Coronary artery (tissue), 2 donors: Measurements from ENCODE around the gene ABR.

Source experiments
- DNase-seq: peaks from one replicate; pipeline ENCODE4 v3.0.0-alpha.2; 2017; ENCODE audit warnings: low spot score
- H3K27ac ChIP-seq, 2 donors: fragments of 200-600 bp; sonication (generic); one replicate each; pipeline ENCODE4 v1.5.1; 2016 to 2019
- H3K4me3 ChIP-seq: fragments of 200-600 bp; sonication (generic); 2 replicates; pipeline ENCODE4 v1.5.1; 2016; ENCODE audit warnings: mild to moderate bottlenecking, moderate library complexity
- CTCF ChIP-seq: fragments of 200-600 bp; sonication (generic); IDR thresholded peaks from one replicate; pipeline ENCODE4 v1.5.1; 2019; ENCODE audit warnings: antibody characterized with exemption

The ABR gene

GRCh38 chr17:1039123-1039507, 140.7 kb downstream of the ABR start:
- peak overlapping the region; percentile 53 for H3K4me3 ChIP-seq
- no peak for DNase-seq

GRCh38 chr17:1038459-1039122, 141.2 kb downstream of the ABR start:
- no peak overlapping the region for H3K4me3 ChIP-seq
- no peak for DNase-seq
- TF ChIP-seq CTCF, result no peak
- peak overlapping the region in 1 of 2 donors; percentile 81 for H3K27ac ChIP-seq

More at GRCh38 chr17:1039123-1039507, 140.7 kb downstream of the ABR start:
- H3K27ac ChIP-seq, result peak overlapping the region in 1 of 2 donors; percentile 81
- no peak for TF ChIP-seq CTCF

GRCh38 chr17:1037238-1037879, 142.4 kb downstream of the ABR start:
- TF ChIP-seq CTCF, result no peak
- H3K4me3 ChIP-seq, result no peak overlapping the region
- DNase-seq, result no peak
- H3K27ac ChIP-seq, result no peak overlapping the region

- no peak for DNase-seq
- no peak overlapping the region for H3K4me3 ChIP-seq
- no peak for TF ChIP-seq CTCF
- no peak overlapping the region for H3K27ac ChIP-seq
These were observed 142.9 kb downstream of the ABR start for GRCh38 chr17:1036845-1037237.

- TF ChIP-seq CTCF, result no peak
- Histone ChIP-seq H3K27ac (no peak overlapping the region), H3K4me3 (no peak overlapping the region)
- no peak for DNase-seq
These were observed 143.5 kb downstream of the ABR start for GRCh38 chr17:1036171-1036844.

- TF ChIP-seq CTCF, result no peak
- DNase-seq, result no peak
- Histone ChIP-seq H3K27ac (peak overlapping the region in 1 of 2 donors; percentile 13), H3K4me3 (no peak overlapping the region)
These were observed 144.1 kb downstream of the ABR start for GRCh38 chr17:1035546-1036170.
